Fibroblast of lung (primary cell): ENCODE data around the gene FOXL1. TPM values are rescaled to one million over a fixed set of nuclear protein-coding genes. Genes with fewer than 3 reads are reported as not detected.
A peak's percentile ranks its signal among the peaks of the same experiment; 100 is the strongest.

Experiments used
- DNase-seq, 2 donors: peaks; one replicate each; pipeline versions ENCODE4 v3.0.0 to v3.0.0-alpha.2; 2010; ENCODE audit warnings: low read depth in 2 of 2
- H2AFZ ChIP-seq: 2 replicates; pipeline ENCODE4 v1.5.1; 2012; ENCODE audit warnings: low read length, control low read depth, inconsistent platforms
- H3K27ac ChIP-seq: 2 replicates; pipeline ENCODE4 v1.5.1; 2011; ENCODE audit warnings: low read length, control low read depth; ENCODE audit not compliant: insufficient read depth
- H3K27me3 ChIP-seq: 2 replicates; pipeline ENCODE4 v1.5.1; 2011; ENCODE audit warnings: mild to moderate bottlenecking, low read length; ENCODE audit not compliant: control insufficient read depth, insufficient read depth
- H3K36me3 ChIP-seq: 2 replicates; pipeline ENCODE4 v1.5.1; 2011; ENCODE audit warnings: low read length; ENCODE audit not compliant: control insufficient read depth, insufficient read depth
- H3K4me1 ChIP-seq: 2 replicates; pipeline ENCODE4 v1.5.1; 2011; ENCODE audit warnings: low read length; ENCODE audit not compliant: control insufficient read depth, insufficient read depth; ENCODE audit errors: extremely low read depth
- H3K4me2 ChIP-seq: 2 replicates; pipeline ENCODE4 v1.5.1; 2011; ENCODE audit warnings: low read length, control low read depth; ENCODE audit not compliant: insufficient read depth; ENCODE audit errors: extremely low read depth
- H3K4me3 ChIP-seq, 4 experiments: fragments of 200-600 bp in 1 of 4; sonication (generic) in 1 of 4; replicated peaks in 1 of 4; 2 replicates each; pipeline ENCODE4 v1.5.1; 2011 to 2016; ENCODE audit warnings: low read length in 4 of 4, low read depth in 3 of 4, mild to moderate bottlenecking in 3 of 4, control low read depth in 2 of 4, inconsistent platforms in 1 of 4, mixed read lengths in 1 of 4; ENCODE audit not compliant: insufficient read depth in 1 of 4; ENCODE audit errors: control extremely low read depth in 1 of 4
- H3K79me2 ChIP-seq: 2 replicates; pipeline ENCODE4 v1.5.1; 2012; ENCODE audit warnings: mild to moderate bottlenecking, low read length, inconsistent platforms; ENCODE audit not compliant: control insufficient read depth, insufficient read depth
- H3K9ac ChIP-seq: 2 replicates; pipeline ENCODE4 v1.5.1; 2011; ENCODE audit warnings: mild to moderate bottlenecking, low read length, control low read depth; ENCODE audit not compliant: insufficient read depth
- H3K9me3 ChIP-seq: 2 replicates; pipeline ENCODE4 v1.5.1; 2012; ENCODE audit warnings: low read depth, low read length; ENCODE audit not compliant: control insufficient read depth, insufficient read depth
- H4K20me1 ChIP-seq: 2 replicates; pipeline ENCODE4 v1.5.1; 2011; ENCODE audit warnings: low read length; ENCODE audit not compliant: control insufficient read depth, insufficient read depth; ENCODE audit errors: extremely low read depth
- CTCF ChIP-seq, 2 donors: IDR thresholded peaks in 1 of 2; conservative IDR thresholded peaks in 1 of 2; 1 replicate in 1 of 2; 2 replicates in 1 of 2; pipeline ENCODE4 v1.5.1; 2011 to 2012; ENCODE audit warnings: low read length in 2 of 2, control low read depth in 1 of 2, inconsistent platforms in 1 of 2, low read depth in 1 of 2, mild to moderate bottlenecking in 1 of 2
- EZH2 ChIP-seq: IDR thresholded peaks from 2 replicates; pipeline ENCODE4 v1.5.1; 2012; ENCODE audit warnings: low read length, control low read depth, mild to moderate bottlenecking; ENCODE audit errors: missing control alignments
- polyA plus RNA-seq, 2 donors: library from polyadenylated mRNA; depleted of rRNA in 1 of 2; stranded (reverse) in 1 of 2; unstranded in 1 of 2; fragments of >200 nt; gene quantifications; 2 replicates each; pipeline ENCODE4 v1.2.1, GENCODE V29; 2011 to 2012; ENCODE audit warnings: missing spikeins in 1 of 2
- total RNA-seq: library from RNA; depleted of rRNA; stranded (reverse); fragments of >200 nt; gene quantifications from 2 replicates; pipeline ENCODE4 v1.2.1, GENCODE V29; 2014

Gene FOXL1
- total and polyA plus RNA-seq, 2 donors (not counting 1 experiment from before 2014, with no cell fraction given) = 5.9 to 27.4 TPM

DNA sequence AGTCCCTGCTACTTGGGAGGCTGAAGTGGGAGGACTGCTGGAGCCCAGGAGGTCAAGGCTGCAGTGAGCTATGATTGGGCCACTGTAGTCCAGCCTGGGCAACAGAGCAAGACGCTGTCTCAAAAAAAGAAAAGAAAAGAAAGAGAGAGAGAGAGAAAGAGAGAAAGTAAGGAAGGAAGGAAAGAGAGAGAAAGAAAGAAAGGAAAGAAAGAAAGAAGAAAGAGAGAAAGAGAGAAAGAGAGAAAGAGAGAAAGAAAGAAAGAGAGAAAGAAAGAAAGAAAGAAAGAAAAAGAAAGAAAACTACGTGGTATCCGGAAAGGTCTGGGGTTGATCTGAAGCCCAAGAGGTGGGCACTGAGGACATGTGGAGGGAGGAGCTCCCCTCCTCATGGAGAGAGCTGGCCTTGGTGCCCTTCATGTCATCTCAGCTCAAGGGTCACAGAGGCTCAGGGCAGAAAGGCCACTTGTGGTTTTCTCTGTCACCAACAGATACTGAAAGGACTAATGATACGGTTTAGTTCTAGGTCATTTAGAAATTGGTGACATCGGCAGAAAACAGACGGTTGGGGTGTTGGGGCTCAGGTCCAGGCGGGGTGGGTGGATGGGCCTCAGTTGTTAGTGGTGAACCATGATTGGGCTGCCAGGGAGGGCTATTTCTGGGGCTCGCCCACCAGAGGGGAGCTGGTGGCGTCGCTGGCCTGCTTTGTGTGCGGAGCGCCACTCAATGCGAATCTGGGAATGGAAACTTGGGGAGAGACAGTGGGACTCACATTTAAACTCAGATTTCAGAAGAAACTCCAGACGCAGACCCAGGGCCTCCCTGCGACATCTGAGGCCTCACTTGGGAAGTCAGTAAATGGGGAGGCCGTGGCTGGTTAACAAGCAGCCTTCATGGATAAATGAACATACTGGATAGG, 44.6 kb downstream of the FOXL1 start:
- no peak overlapping the region for H3K4me3 ChIP-seq
- no peak overlapping the region for H3K9ac ChIP-seq
- H3K9me3 ChIP-seq = no peaks in the 10 kb centered on the region
- no peak overlapping the region for H2AFZ ChIP-seq
- no peak for TF ChIP-seq CTCF (conservative IDR thresholded peaks at IDR 0.05 in 1 of 2, IDR thresholded peaks at IDR 0.05 in 1 of 2; ENCODE audit: low read depth in 1 of 2, low read length in 2 of 2)
- TF ChIP-seq EZH2 = no peak
- no peak overlapping the region for H3K27ac ChIP-seq
- H3K36me3 ChIP-seq = no peaks in the 10 kb centered on the region
- no peaks in the 10 kb centered on the region for H3K79me2 ChIP-seq
- no peak for DNase-seq
- no peaks in the 10 kb centered on the region for H3K27me3 ChIP-seq
- peaks cover 4% of the 10 kb centered on the region for H3K4me1 ChIP-seq
- H4K20me1 ChIP-seq = no peaks in the 10 kb centered on the region
- no peak overlapping the region for H3K4me2 ChIP-seq

- DNase-seq = no peak
- TF ChIP-seq CTCF (conservative IDR thresholded peaks at IDR 0.05 in 1 of 2, IDR thresholded peaks at IDR 0.05 in 1 of 2; ENCODE audit: low read depth in 1 of 2, low read length in 2 of 2) = no peak
- H3K9me3 ChIP-seq = no peaks in the 10 kb centered on the region
- H3K79me2 ChIP-seq = no peaks in the 10 kb centered on the region
- no peak overlapping the region for H3K9ac ChIP-seq
- H3K27me3 ChIP-seq = no peaks in the 10 kb centered on the region
- H3K36me3 ChIP-seq = no peaks in the 10 kb centered on the region
- H3K27ac ChIP-seq = no peak overlapping the region
- H4K20me1 ChIP-seq = no peaks in the 10 kb centered on the region
- H3K4me3 ChIP-seq = no peak overlapping the region
- no peak overlapping the region for H2AFZ ChIP-seq
- H3K4me2 ChIP-seq = no peak overlapping the region
- H3K4me1 ChIP-seq = no peaks in the 10 kb centered on the region
Measured at GRCh38 chr16:86625029-86625428, 46.7 kb downstream of the FOXL1 start.

DNA sequence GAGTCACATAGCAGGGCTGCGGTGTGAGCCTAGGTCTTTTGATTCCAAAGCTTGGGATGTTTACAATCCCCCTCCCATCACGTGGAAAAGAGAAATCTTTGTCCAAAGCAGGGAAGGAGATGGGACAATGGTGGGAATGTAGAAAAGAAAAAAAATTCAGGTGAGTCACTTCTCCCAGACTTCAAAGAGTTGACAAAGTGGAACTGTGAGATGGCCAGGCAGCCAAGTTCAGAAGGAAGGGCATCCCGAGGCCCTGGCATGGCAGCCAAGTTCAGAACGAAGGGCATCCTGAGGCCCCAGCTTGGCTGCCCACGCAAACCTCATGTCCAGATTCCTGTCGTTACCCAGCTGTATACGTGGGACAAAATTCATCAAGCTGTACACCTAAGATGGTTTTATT, 47.5 kb downstream of the FOXL1 start:
- Histone ChIP-seq H3K4me1 (no peaks in the 10 kb centered on the region), H3K27me3 (no peaks in the 10 kb centered on the region)
- no peak for TF ChIP-seq CTCF (conservative IDR thresholded peaks at IDR 0.05 in 1 of 2, IDR thresholded peaks at IDR 0.05 in 1 of 2; ENCODE audit: low read depth in 1 of 2, low read length in 2 of 2)
- no peak for TF ChIP-seq EZH2

More for the DNA sequence above, 47.5 kb downstream of the FOXL1 start:
- Histone ChIP-seq H2AFZ (no peak overlapping the region), H3K36me3 (no peaks in the 10 kb centered on the region), H4K20me1 (no peaks in the 10 kb centered on the region), H3K9ac (no peak overlapping the region), H3K4me3 (no peak overlapping the region), H3K27ac (no peak overlapping the region), H3K79me2 (no peaks in the 10 kb centered on the region), H3K9me3 (no peaks in the 10 kb centered on the region), H3K4me2 (no peak overlapping the region)
- peak in 1 of 2 donors; percentile 37 for DNase-seq
